OCI-LY3 (cell line): Measurements from ENCODE around the gene S100A7A.
"Not testable (repeated sequence)": the region's sequence is repeated elsewhere in the genome, so short reads cannot be mapped to it uniquely, and the experiment has no call there.

Source experiments
- H2AFZ ChIP-seq: fragments of 200-600, 300-600 bp; shearing (Covaris generic); 2 replicates; pipeline ENCODE4 v1.6.0; 2014; ENCODE audit warnings: antibody characterized with exemption, low read depth, low read length
- H3K27ac ChIP-seq: fragments of 200-600, 300-600 bp; sonication (generic); 2 replicates; pipeline ENCODE4 v1.5.1; 2014; ENCODE audit warnings: mild to moderate bottlenecking, low read length, moderate library complexity, mixed read lengths
- H3K27me3 ChIP-seq: fragments of 200-600, 300-600 bp; sonication (generic); 2 replicates; pipeline ENCODE4 v1.6.1; 2014; ENCODE audit warnings: low read depth, low read length, mixed read lengths
- H3K36me3 ChIP-seq: fragments of 200-600, 300-600 bp; sonication (generic); replicated peaks from 2 replicates; pipeline ENCODE3; 2014; ENCODE audit warnings: low read depth, low read length, mixed read lengths
- H3K4me1 ChIP-seq: fragments of 300-600, 200-600 bp; sonication (generic); 2 replicates; pipeline ENCODE4 v1.6.1; 2014; ENCODE audit warnings: low read length, mixed read lengths
- H3K4me2 ChIP-seq: fragments of 200-600, 300-600 bp; sonication (generic); 2 replicates; pipeline ENCODE4 v1.6.1; 2014; ENCODE audit warnings: low read length, mixed read lengths
- H3K4me3 ChIP-seq: fragments of 300-600, 200-600 bp; sonication (generic); 2 replicates; pipeline ENCODE4 v1.5.1; 2014; ENCODE audit warnings: antibody characterized with exemption, mild to moderate bottlenecking, low read length, moderate library complexity
- H3K79me2 ChIP-seq: fragments of 300-600, 200-600 bp; shearing (Covaris generic); 2 replicates; pipeline ENCODE4 v1.6.1; 2014; ENCODE audit warnings: mild to moderate bottlenecking, low read length, mixed read lengths
- H3K9ac ChIP-seq: fragments of 300-600, 200-600 bp; shearing (Covaris generic); 2 replicates; pipeline ENCODE4 v1.6.0; 2014; ENCODE audit warnings: mild to moderate bottlenecking, low read length, moderate library complexity
- H3K9me3 ChIP-seq: fragments of 200-600, 300-600 bp; shearing (Covaris generic); 2 replicates; pipeline ENCODE4 v1.6.1; 2014; ENCODE audit warnings: low read length, mixed read lengths; ENCODE audit not compliant: insufficient read depth
- H4K20me1 ChIP-seq: fragments of 200-600, 300-600 bp; sonication (generic); 2 replicates; pipeline ENCODE4 v1.6.1; 2016; ENCODE audit warnings: low read length, mixed read lengths; ENCODE audit not compliant: insufficient read depth
- CTCF ChIP-seq: fragments of 200-600, 300-600 bp; sonication (generic); IDR thresholded peaks from 2 replicates; pipeline ENCODE4 v1.5.1; 2014; ENCODE audit warnings: antibody characterized with exemption, low read length, low read depth
- EZH2phosphoT487 ChIP-seq: fragments of 200-600 bp; shearing (Covaris generic); IDR thresholded peaks from 2 replicates; pipeline ENCODE4 v1.6.1; 2018; ENCODE audit warnings: antibody characterized with exemption, mixed run types, low read depth

S100A7A gene

DNA sequence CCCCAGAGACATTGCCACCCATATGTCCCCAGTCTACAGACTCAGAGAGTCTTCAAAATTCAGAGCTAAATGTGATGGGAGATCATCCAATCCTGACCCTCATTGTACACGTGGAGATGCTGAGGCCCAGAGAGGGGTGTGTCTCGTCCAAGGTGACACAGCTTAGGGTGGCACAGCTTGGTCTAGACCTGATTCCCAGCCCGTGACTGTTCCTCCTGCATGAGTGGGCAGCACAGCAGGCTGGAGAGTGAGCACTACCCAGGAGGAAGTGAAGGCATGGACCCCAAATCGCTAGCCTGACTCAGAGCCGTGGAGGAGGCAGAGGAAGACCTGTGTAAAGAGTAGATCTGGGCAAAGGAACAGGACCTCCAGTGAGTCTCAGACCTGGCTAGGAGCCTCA lies 27.8 kb downstream of the S100A7A start:
- Histone ChIP-seq H3K79me2 (no peaks in the 10 kb centered on the region), H3K27me3 (peaks cover 54% of the 10 kb centered on the region), H4K20me1 (0 out of 2 replicates have a peak, but pooled peaks cover 2% of the 10 kb centered on the region), H3K9me3 (no peaks in the 10 kb centered on the region), H3K36me3 (no peaks in the 10 kb centered on the region), H3K4me1 (no peaks in the 10 kb centered on the region), H3K9ac (no peak overlapping the region), H2AFZ (no peak overlapping the region), H3K27ac (no peak overlapping the region), H3K4me3 (no peak overlapping the region), H3K4me2 (no peak overlapping the region)
- TF ChIP-seq CTCF (no peak), EZH2phosphoT487 (no peak)

GRCh38 chr1:153447498-153448170 lies 31.3 kb downstream of the S100A7A start:
- Histone ChIP-seq H3K27ac (no peak overlapping the region), H4K20me1 (0 out of 2 replicates have a peak, but pooled peaks cover 2% of the 10 kb centered on the region), H3K27me3 (peaks cover 54% of the 10 kb centered on the region), H2AFZ (no peak overlapping the region), H3K4me1 (no peaks in the 10 kb centered on the region), H3K9ac (no peak overlapping the region), H3K4me2 (no peak overlapping the region), H3K9me3 (no peaks in the 10 kb centered on the region), H3K79me2 (no peaks in the 10 kb centered on the region), H3K36me3 (no peaks in the 10 kb centered on the region), H3K4me3 (no peak overlapping the region)
- TF ChIP-seq EZH2phosphoT487 (no peak), CTCF (no peak)

DNA sequence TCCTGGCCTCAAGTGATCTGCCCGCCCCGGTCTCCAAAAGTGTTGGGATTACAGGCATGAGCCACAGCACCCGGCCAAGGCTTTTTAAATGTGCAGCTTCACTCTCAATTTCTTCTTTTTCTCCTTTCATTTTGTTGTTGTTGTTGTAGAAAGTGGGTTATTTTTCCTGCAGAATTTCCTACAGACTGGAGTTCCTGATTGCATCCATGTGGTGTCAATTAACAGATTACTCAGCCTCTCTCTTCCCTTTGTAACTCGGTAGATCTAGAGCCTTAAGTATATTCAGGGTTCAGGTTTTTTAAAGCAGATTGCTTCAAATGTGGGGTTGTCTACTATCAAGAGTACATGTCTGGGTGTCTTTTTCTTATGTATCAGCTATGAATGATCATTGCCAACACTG lies 32.5 kb downstream of the S100A7A start:
- H3K9ac ChIP-seq, H3K9me3 ChIP-seq, H4K20me1 ChIP-seq, H3K4me1 ChIP-seq, H3K4me2 ChIP-seq, H3K4me3 ChIP-seq, H3K27ac ChIP-seq, H3K79me2 ChIP-seq, H2AFZ ChIP-seq, H3K36me3 ChIP-seq: not testable (repeated sequence)
- peaks cover 49% of the 10 kb centered on the region for H3K27me3 ChIP-seq

DNA sequence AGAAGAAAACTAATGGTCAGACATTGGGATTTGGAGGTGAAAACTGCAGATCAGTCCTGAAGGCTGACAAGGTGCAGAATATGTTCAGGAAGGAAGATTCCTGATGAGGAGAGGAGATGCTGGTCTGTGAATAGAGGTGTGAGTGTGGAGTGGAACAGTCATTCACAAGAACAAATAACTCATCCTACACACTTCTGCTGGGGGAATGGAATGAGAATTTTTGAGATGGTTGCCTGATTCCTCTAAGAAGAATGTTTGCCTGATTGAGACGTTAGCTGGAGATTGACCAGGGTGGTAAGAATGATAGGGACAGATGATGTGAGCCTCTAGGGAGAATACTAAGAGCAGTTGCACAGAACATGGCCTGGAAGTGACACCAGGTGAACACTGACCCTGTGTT lies 40.1 kb downstream of the S100A7A start:
- Histone ChIP-seq H4K20me1 (0 out of 2 replicates have a peak, but pooled peaks cover 5% of the 10 kb centered on the region), H3K79me2 (no peaks in the 10 kb centered on the region), H3K36me3 (no peaks in the 10 kb centered on the region), H2AFZ (no peak overlapping the region), H3K4me3 (no peak overlapping the region), H3K4me1 (no peaks in the 10 kb centered on the region), H3K9ac (no peak overlapping the region), H3K9me3 (no peaks in the 10 kb centered on the region), H3K27me3 (peaks cover 46% of the 10 kb centered on the region), H3K4me2 (no peak overlapping the region), H3K27ac (no peak overlapping the region)
- TF ChIP-seq EZH2phosphoT487 = no peak
- no peak for TF ChIP-seq CTCF
